Caco-2 (cell line): Measurements from ENCODE around the gene CACNA1C. TPM values are rescaled to one million over a fixed set of nuclear protein-coding genes. Genes with fewer than 3 reads are reported as not detected.

Experiments used
- BruUV-seq: library from RNA; stranded (reverse); fragments of 400-500 nt; replicated peaks from 2 replicates; lab custom pipeline; 2021; lab: Mats Ljungman, UMichigan
- CTCF ChIA-PET: fragments of 300-600 bp; sonication (Branson Sonifier 250); formaldehyde crosslinking; loops from one replicate; lab custom pipeline; 2022; ENCODE audit warnings: antibody characterized with exemption; lab: Charles Lee
- POLR2A ChIA-PET: fragments of 300-600 bp; sonication (Branson Sonifier 250); formaldehyde crosslinking; loops from one replicate; lab custom pipeline; 2022; ENCODE audit warnings: antibody characterized with exemption; lab: Charles Lee
- DNase-seq, 2 experiments: peaks; one replicate each; pipeline versions ENCODE4 v3.0.0 to v3.0.0-alpha.2; 2020 to 2022
- H3K27me3 ChIP-seq: replicated peaks from 2 replicates; pipeline ENCODE4 v1.6.0; 2011; ENCODE audit warnings: low read length; ENCODE audit not compliant: control insufficient read depth, insufficient read depth
- H3K36me3 ChIP-seq: 2 replicates; pipeline ENCODE4 v1.5.1; 2011; ENCODE audit warnings: low read length; ENCODE audit not compliant: control insufficient read depth, insufficient read depth
- H3K4me1 ChIP-seq: fragments of 250-450 bp; sonication (Bioruptor Pico); 2 replicates; pipeline ENCODE4 v1.5.1; 2020; ENCODE audit warnings: mild to moderate bottlenecking
- H3K4me3 ChIP-seq: 2 replicates; pipeline ENCODE4 v1.5.1; 2011; ENCODE audit warnings: low read depth, mild to moderate bottlenecking, control low read depth, low read length
- H3K9me3 ChIP-seq: fragments of 250-450 bp; sonication (Bioruptor Pico); 2 replicates; pipeline ENCODE4 v1.5.1; 2020; ENCODE audit warnings: mild to moderate bottlenecking, moderate library complexity
- H3K27ac Mint-ChIP-seq: one replicate; pipeline ENCODE4 v1.8.0; 2022; ENCODE audit warnings: mixed read lengths; ENCODE audit not compliant: unreplicated experiment
- H3K27me3 Mint-ChIP-seq: one replicate; pipeline ENCODE4 v1.8.0; 2022; ENCODE audit warnings: mixed read lengths; ENCODE audit not compliant: insufficient read depth, unreplicated experiment
- H3K36me3 Mint-ChIP-seq: one replicate; pipeline ENCODE4 v1.8.0; 2022; ENCODE audit warnings: mild to moderate bottlenecking, mixed read lengths; ENCODE audit not compliant: insufficient read depth, unreplicated experiment
- H3K4me1 Mint-ChIP-seq: one replicate; pipeline ENCODE4 v1.8.0; 2022; ENCODE audit warnings: low read depth, mixed read lengths; ENCODE audit not compliant: unreplicated experiment
- H3K4me3 Mint-ChIP-seq: one replicate; pipeline ENCODE4 v1.8.0; 2022; ENCODE audit warnings: mild to moderate bottlenecking, moderate library complexity, mixed read lengths; ENCODE audit not compliant: unreplicated experiment
- H3K9me3 Mint-ChIP-seq: one replicate; pipeline ENCODE4 v1.8.0; 2022; ENCODE audit warnings: mixed read lengths; ENCODE audit not compliant: unreplicated experiment
- CTCF ChIP-seq, 2 experiments: fragments of 200-600 bp in 1 of 2; IDR thresholded peaks; 1 replicate in 1 of 2; 2 replicates in 1 of 2; pipeline versions ENCODE4 v1.5.1 to v1.8.0; 2011 to 2022; ENCODE audit warnings: antibody characterized with exemption in 1 of 2, control low read depth in 1 of 2, inconsistent platforms in 1 of 2, low read depth in 1 of 2, low read length in 1 of 2, mild to moderate bottlenecking in 1 of 2, moderate library complexity in 1 of 2; ENCODE audit not compliant: insufficient read depth in 1 of 2, severe bottlenecking in 1 of 2, unreplicated experiment in 1 of 2
- intact Hi-C: fragments of 100-400 bp; cut with micrococcal nuclease; formaldehyde crosslinking; loops from one replicate; pipeline ENCODE4 v1.10.0; 2022; ENCODE audit not compliant: unreplicated experiment
- total RNA-seq: library from RNA; stranded (reverse); gene quantifications from 2 replicates; pipeline ENCODE4 v1.2.3, GENCODE V29; 2022

Gene CACNA1C
- total RNA-seq, 1 experiment from 2014 or later = not detected

GRCh38 chr12:2170376-2170775, 117.6 kb downstream of the CACNA1C start:
- no peaks in the 10 kb centered on the region for H3K36me3 ChIP-seq
- H3K4me1 ChIP-seq = peaks cover 14% of the 10 kb centered on the region
- intact Hi-C loops = no loop called here
- H3K27me3 ChIP-seq = no peaks in the 10 kb centered on the region
- peaks cover 8% of the 10 kb centered on the region for H3K4me1 Mint-ChIP-seq
- ChIA-PET POLR2A (no interaction called here), CTCF (no interaction called here)
- DNase-seq = no peak
- no peaks in the 10 kb centered on the region for H3K36me3 Mint-ChIP-seq
- H3K27ac Mint-ChIP-seq = no peak overlapping the region
- H3K27me3 Mint-ChIP-seq = peaks cover 9% of the 10 kb centered on the region
- TF ChIP-seq CTCF (IDR thresholded peaks at IDR 0.05; ENCODE audit: insufficient read depth in 1 of 2, low read depth in 1 of 2, low read length in 1 of 2, severe bottlenecking in 1 of 2, unreplicated experiment in 1 of 2) = no peak
- no peak overlapping the region for H3K4me3 Mint-ChIP-seq
- H3K9me3 Mint-ChIP-seq = peaks cover 10% of the 10 kb centered on the region
- BruUV-seq = no TSS peak
- H3K4me3 ChIP-seq = no peak overlapping the region
- no peaks in the 10 kb centered on the region for H3K9me3 ChIP-seq

- Mint-ChIP-seq H3K27me3 (peaks cover 17% of the 10 kb centered on the region), H3K4me1 (peaks cover 8% of the 10 kb centered on the region), H3K36me3 (no peaks in the 10 kb centered on the region), H3K4me3 (no peak overlapping the region), H3K9me3 (peaks cover 10% of the 10 kb centered on the region), H3K27ac (no peak overlapping the region)
- intact Hi-C loops = no loop called here
- Histone ChIP-seq H3K27me3 (0 out of 2 replicates have a peak, but pooled peaks cover 1% of the 10 kb centered on the region), H3K36me3 (no peaks in the 10 kb centered on the region), H3K9me3 (no peaks in the 10 kb centered on the region), H3K4me3 (no peak overlapping the region), H3K4me1 (peaks cover 14% of the 10 kb centered on the region)
- POLR2A ChIA-PET = no interaction called here
- no TSS peak for BruUV-seq
- no peak for DNase-seq
- TF ChIP-seq CTCF (IDR thresholded peaks at IDR 0.05; ENCODE audit: insufficient read depth in 1 of 2, low read depth in 1 of 2, low read length in 1 of 2, severe bottlenecking in 1 of 2, unreplicated experiment in 1 of 2) = no peak
- CTCF ChIA-PET = interaction anchor here (0.6 kb wide), 1 partner anchor 98 kb away, joined by 3 read pairs; no protein-coding TSS in a partner anchor
These were observed 119.1 kb downstream of the CACNA1C start for GRCh38 chr12:2171672-2172426.

GRCh38 chr12:2172491-2173214, 119.9 kb downstream of the CACNA1C start:
- no peak for DNase-seq
- Histone ChIP-seq H3K4me1 (peaks cover 14% of the 10 kb centered on the region), H3K9me3 (no peaks in the 10 kb centered on the region), H3K27me3 (0 out of 2 replicates have a peak, but pooled peaks cover 2% of the 10 kb centered on the region), H3K4me3 (no peak overlapping the region), H3K36me3 (no peaks in the 10 kb centered on the region)
- POLR2A ChIA-PET = no interaction called here
- Mint-ChIP-seq H3K9me3 (peaks cover 7% of the 10 kb centered on the region), H3K27ac (no peak overlapping the region), H3K36me3 (no peaks in the 10 kb centered on the region), H3K4me1 (peaks cover 8% of the 10 kb centered on the region), H3K27me3 (peaks cover 24% of the 10 kb centered on the region), H3K4me3 (no peak overlapping the region)
- no peak for TF ChIP-seq CTCF (IDR thresholded peaks at IDR 0.05; ENCODE audit: insufficient read depth in 1 of 2, low read depth in 1 of 2, low read length in 1 of 2, severe bottlenecking in 1 of 2, unreplicated experiment in 1 of 2)
- no TSS peak for BruUV-seq
- CTCF ChIA-PET = no interaction called here
- intact Hi-C loops = no loop called here
